ENCODE measurements around the gene POLR1A. TPM values are rescaled to one million over a fixed set of nuclear protein-coding genes. Genes with fewer than 3 reads are reported as not detected.

The POLR1A gene
- total and polyA plus RNA-seq, 9 donors = 4.7 to 43.9 (median 23.1) TPM

DNA sequence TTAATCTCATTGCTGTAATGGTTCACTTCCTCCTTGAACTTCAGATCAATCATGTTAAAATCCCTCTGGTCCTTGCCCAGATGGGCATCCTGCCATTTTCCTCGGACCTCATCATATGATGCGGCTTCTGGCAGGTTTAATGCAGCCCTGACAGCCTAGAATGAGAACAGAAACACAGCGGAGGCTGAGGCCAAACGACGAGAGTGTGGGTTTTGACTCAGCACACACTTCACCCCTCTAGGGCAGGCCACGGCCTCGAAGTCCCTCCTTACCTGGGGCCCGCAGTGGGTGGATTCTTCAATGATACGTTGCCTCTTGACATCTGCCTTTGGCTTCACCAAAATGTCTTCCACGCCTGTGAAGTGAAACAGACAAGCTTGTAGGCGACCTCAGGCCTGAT lies 56.8 kb downstream of the POLR1A start:
- H3K4me3 ChIP-seq = no peak overlapping the region

DNA sequence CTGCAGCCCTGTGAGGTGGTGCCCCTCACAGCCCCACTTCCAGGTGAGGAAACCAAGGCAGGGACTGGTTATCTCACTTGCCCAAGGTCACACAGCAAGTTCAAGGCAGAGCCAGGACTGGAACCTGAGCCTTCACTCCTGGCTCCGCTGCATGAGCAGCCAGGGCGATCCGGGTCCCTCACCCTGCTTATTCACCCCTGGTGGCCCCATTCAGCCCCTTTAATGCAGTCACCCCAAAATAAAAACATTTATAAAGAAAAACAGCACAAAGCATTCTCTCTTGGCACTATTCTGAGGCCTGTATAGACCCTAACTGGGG lies 57.3 kb downstream of the POLR1A start:
- intact Hi-C loops (cut with DNase I) = no loop called here
- Histone ChIP-seq H3K27ac (no peak overlapping the region), H3K4me3 (no peak overlapping the region), H3K27me3 (no peaks in the 10 kb centered on the region), H3K36me3 (no peaks in the 10 kb centered on the region), H3K9me3 (no peaks in the 10 kb centered on the region), H3K4me1 (ENCODE audit: insufficient read depth) (peaks cover 5% of the 10 kb centered on the region)
- WGBS, 3 donors = 90 to 97% (median 94%) methylated on average over 3 of the region's 3 CpGs
- peak in 2 of 5 donors; percentile 7 to 18 for DNase-seq
- TF ChIP-seq, protein P1, sequence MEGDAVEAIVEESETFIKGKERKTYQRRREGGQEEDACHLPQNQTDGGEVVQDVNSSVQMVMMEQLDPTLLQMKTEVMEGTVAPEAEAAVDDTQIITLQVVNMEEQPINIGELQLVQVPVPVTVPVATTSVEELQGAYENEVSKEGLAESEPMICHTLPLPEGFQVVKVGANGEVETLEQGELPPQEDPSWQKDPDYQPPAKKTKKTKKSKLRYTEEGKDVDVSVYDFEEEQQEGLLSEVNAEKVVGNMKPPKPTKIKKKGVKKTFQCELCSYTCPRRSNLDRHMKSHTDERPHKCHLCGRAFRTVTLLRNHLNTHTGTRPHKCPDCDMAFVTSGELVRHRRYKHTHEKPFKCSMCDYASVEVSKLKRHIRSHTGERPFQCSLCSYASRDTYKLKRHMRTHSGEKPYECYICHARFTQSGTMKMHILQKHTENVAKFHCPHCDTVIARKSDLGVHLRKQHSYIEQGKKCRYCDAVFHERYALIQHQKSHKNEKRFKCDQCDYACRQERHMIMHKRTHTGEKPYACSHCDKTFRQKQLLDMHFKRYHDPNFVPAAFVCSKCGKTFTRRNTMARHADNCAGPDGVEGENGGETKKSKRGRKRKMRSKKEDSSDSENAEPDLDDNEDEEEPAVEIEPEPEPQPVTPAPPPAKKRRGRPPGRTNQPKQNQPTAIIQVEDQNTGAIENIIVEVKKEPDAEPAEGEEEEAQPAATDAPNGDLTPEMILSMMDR (IDR thresholded peaks at IDR 0.05) = no peak
- TF ChIP-seq POLR2A (IDR thresholded peaks at IDR 0.05) = no peak
- TF ChIP-seq EP300 (IDR thresholded peaks at IDR 0.05) = no peak

More for the DNA sequence above, 56.8 kb downstream of the POLR1A start:
- Histone ChIP-seq H3K36me3 (no peaks in the 10 kb centered on the region), H3K4me1 (ENCODE audit: insufficient read depth) (peaks cover 5% of the 10 kb centered on the region), H3K9me3 (no peaks in the 10 kb centered on the region), H3K27me3 (no peaks in the 10 kb centered on the region), H3K27ac (no peak overlapping the region)
- DNase-seq = peak in 2 of 5 donors; percentile 18 to 29
- intact Hi-C loops (cut with DNase I) = no loop called here
- no peak for TF ChIP-seq POLR2A (IDR thresholded peaks at IDR 0.05)
- no peak for TF ChIP-seq EP300 (IDR thresholded peaks at IDR 0.05)
- TF ChIP-seq, protein P1 (IDR thresholded peaks at IDR 0.05) = no peak
- 68 to 85% (median 80%) methylated on average over 11 of the region's 11 CpGs for WGBS, 3 donors

DNA sequence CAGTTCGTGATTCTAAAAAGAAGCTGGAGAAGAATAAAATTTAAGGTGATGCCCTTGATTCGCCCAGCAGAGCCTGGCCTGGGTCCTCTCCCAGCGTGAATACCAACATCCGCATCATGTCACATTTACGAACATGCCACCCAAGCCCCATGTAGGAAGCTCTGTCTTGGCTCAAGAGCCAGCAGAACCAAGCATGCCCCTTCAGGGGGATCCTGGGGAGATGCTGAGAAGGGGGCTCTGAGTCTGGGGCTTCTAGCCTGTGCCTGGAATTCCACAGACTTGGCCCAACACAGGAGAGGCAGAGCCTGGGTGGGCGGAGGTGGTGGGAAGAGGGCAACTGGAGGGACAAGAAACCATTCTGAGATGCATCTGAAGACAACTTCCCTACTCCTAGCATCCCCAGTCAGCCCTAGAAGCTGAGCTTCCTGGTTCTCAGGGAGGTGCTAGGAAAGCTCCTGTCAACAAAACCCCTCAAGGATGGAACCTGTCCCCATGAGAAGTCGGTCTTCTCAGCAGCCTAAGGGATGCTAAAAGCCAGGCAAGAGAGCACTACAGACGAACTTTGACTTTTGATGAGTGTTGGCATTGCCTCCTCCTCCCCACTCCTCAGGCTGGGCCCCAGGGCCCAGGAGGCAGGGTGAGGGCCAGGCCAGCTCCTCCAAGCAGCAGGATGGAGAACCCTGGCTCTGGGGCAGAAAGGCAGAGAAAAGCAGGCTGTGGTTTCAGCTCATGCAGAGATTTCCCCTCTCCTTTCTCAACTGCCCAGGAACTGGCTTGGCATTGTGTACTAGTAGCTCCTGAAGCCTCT lies 57.9 kb downstream of the POLR1A start:
- Histone ChIP-seq H3K4me3 (no peak overlapping the region), H3K4me1 (ENCODE audit: insufficient read depth) (peaks cover 5% of the 10 kb centered on the region), H3K27ac (no peak overlapping the region), H3K27me3 (no peaks in the 10 kb centered on the region), H3K36me3 (no peaks in the 10 kb centered on the region), H3K9me3 (no peaks in the 10 kb centered on the region)
- peak in 2 of 5 donors; percentile 6 to 7 for DNase-seq
- WGBS, 3 donors = 95 to 96% (median 95%) methylated on average over 8 of the region's 8 CpGs
- intact Hi-C loops (cut with DNase I) = no loop called here
- TF ChIP-seq POLR2A (IDR thresholded peaks at IDR 0.05) (no peak), EP300 (IDR thresholded peaks at IDR 0.05) (no peak)
- TF ChIP-seq, protein P1 (IDR thresholded peaks at IDR 0.05) = no peak

DNA sequence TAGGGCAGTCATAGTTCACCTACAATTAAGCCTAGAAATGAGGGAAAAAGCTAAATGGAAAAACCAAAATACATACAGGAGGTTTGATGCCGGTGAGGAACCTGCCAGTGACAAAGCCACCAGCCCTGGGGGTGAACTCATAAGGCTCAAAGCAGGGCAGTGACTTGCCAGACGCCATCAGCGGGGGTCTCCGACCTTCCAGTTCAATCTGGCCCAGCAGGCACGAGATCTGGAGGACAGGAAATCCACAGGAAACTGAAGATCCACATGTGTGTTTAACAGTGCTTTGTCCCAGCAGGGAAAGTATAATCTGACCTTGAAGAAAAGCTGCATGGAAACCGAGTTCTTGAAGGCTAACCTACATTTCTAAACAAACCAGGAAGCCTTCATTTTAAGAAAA lies 60.1 kb downstream of the POLR1A start:
- H3K27me3 ChIP-seq = no peaks in the 10 kb centered on the region
- TF ChIP-seq, protein P1 (IDR thresholded peaks at IDR 0.05) = no peak
- TF ChIP-seq EP300 (IDR thresholded peaks at IDR 0.05) (no peak), POLR2A (IDR thresholded peaks at IDR 0.05) (no peak)
- peak overlapping the region in 1 of 2 donors; percentile 58 for H3K27ac ChIP-seq
- WGBS, 3 donors = 22 to 56% (median 23%) methylated on average over 6 of the region's 6 CpGs
- peaks cover 5% of the 10 kb centered on the region for H3K4me1 ChIP-seq (ENCODE audit: insufficient read depth)
- DNase-seq = peak in 3 of 5 donors; percentile 14 to 47 (median 25)
- H3K36me3 ChIP-seq = no peaks in the 10 kb centered on the region
- no peaks in the 10 kb centered on the region for H3K9me3 ChIP-seq
- intact Hi-C loops (cut with DNase I) = no loop called here
- no peak overlapping the region for H3K4me3 ChIP-seq
